ENCODE results near the gene ACTR1A.

DNA sequence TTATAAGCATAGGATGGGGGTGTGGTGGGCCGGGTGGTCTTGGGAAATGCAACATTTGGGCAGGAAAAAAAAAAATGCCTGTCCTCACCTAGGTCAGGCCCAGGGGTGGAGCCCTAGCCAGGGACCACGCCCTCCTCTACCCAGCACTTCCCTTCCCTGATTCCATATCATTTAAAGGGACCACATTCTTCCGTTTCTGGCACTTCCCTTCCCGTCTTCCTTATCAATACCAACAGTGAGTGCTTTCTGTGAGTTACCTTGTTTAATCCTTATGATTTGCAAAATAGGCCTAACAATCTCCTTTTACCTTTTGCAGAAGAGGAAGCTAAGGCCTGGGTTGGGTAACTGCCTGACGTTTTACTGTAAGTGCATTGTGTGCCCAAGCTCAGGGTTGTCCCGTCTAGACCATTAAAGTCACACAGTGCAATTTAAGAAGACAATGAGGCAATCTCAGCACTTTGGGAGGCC is 34.5 kb downstream of the ACTR1A start:
- TF ChIP-seq EZH2 (IDR thresholded peaks at IDR 0.05) (no peak), POLR2AphosphoS5 (IDR thresholded peaks at IDR 0.05; ENCODE audit: borderline replicate concordance, low read depth, low read length) (no peak), FOXP2 (optimal IDR thresholded peaks at IDR 0.05; ENCODE audit: control extremely low read depth, extremely low read length, insufficient read depth) (no peak)

Data from SK-N-MC (cell line).